ENCODE results near the gene MFF. TPM values are rescaled to one million over a fixed set of nuclear protein-coding genes. Genes with fewer than 3 reads are reported as not detected.

The MFF gene
- total and polyA plus RNA-seq, 10 of the 15 experiments (the other 5 are each of a cell fraction or from before 2014, with no cell fraction given): 19.6 to 131 (median 106) TPM

DNA sequence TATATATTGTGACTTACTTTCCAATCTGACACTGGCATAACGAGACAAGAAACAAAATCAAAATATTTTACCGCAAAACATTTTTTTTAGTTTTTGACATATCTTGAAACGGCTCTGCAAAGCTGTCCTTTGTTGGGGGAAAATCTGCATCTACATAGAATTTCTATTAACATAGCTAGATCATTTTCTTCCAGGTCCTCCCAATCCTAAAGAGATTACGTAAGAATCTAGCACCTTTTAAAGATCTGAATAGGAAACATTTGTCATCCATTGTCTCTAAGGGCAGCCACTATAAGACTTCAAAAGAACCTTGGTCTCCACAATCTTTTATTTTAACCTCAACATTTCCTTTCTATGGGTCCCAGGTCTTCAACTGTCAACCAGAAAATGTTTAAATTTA is 1.2 kb upstream of the MFF start:
- Histone ChIP-seq H3K36me3 (ENCODE audit: control insufficient read depth in 2 of 2, insufficient read depth in 2 of 2, low read length in 1 of 2) (no peaks in the 10 kb centered on the region), H2AFZ (ENCODE audit: control insufficient read depth, low read depth, low read length) (no peak overlapping the region), H3K27ac (ENCODE audit: control insufficient read depth, insufficient read depth) (no peak overlapping the region), H3K4me3 (no peak overlapping the region), H3K79me2 (ENCODE audit: control insufficient read depth, insufficient read depth, low read length) (peaks cover 36% of the 10 kb centered on the region), H4K20me1 (ENCODE audit: control insufficient read depth, insufficient read depth) (no peaks in the 10 kb centered on the region), H3K9me3 (replicated peaks; ENCODE audit: control insufficient read depth, insufficient read depth, low read length) (no peaks in the 10 kb centered on the region; the same call in 2 of the 3 replicates), H3K4me1 (ENCODE audit: control insufficient read depth, insufficient read depth, low read length) (no peaks in the 10 kb centered on the region), H3K4me2 (ENCODE audit: control insufficient read depth, insufficient read depth) (no peak overlapping the region; the same call in 1 of the 2 replicates), H3K27me3 (replicated peaks in 1 of 2; ENCODE audit: control insufficient read depth in 2 of 2, insufficient read depth in 2 of 2, low read length in 1 of 2) (no peaks in the 10 kb centered on the region), H3K9ac (ENCODE audit: control insufficient read depth, insufficient read depth, low read length) (no peak overlapping the region)
- FAIRE-seq (no peak), ATAC-seq (no peak), DNase-seq (ENCODE audit: low read depth, low spot score) (no peak)
- BruUV-seq (replicated peaks): no TSS peak
- intact Hi-C loops (cut with micrococcal nuclease; ENCODE audit: unreplicated experiment) (loop anchor here (10.0 kb wide), 1 partner anchor 521 kb away; no protein-coding TSS in a partner anchor), in situ Hi-C loops (cut with MboI) (no loop called here)
- ChIA-PET POLR2A (no interaction called here), CTCF (interaction anchor here (0.6 kb wide), 1 partner anchor 498 kb away, joined by 3 read pairs; no protein-coding TSS in a partner anchor), RAD21 (ENCODE audit: unreplicated experiment) (no interaction called here), SMC1A (ENCODE audit: uncharacterized antibody, unreplicated experiment) (interaction anchor here (0.6 to 1.5 kb wide), 3 partner anchors 13 to 484 kb away, joined by 3 read pairs; no protein-coding TSS in a partner anchor)
- TF ChIP-seq, protein P1, sequence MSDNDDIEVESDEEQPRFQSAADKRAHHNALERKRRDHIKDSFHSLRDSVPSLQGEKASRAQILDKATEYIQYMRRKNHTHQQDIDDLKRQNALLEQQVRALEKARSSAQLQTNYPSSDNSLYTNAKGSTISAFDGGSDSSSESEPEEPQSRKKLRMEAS (IDR thresholded peaks at IDR 0.05; ENCODE audit: low read depth, low read length): no peak
- TF ChIP-seq ZNF217 (IDR thresholded peaks at IDR 0.05) (no peak), POLR2A (IDR thresholded peaks at IDR 0.05; ENCODE audit: low read depth, low read length) (no peak), KAT2A (conservative IDR thresholded peaks at IDR 0.05; ENCODE audit: control insufficient read depth, low read depth, low read length) (no peak), EP300 (IDR thresholded peaks at IDR 0.05; ENCODE audit: borderline replicate concordance in 1 of 2, control insufficient read depth in 1 of 2, low read depth in 2 of 2, low read length in 2 of 2) (no peak), IKZF2 (IDR thresholded peaks at IDR 0.05) (no peak), MXI1 (IDR thresholded peaks at IDR 0.05; ENCODE audit: low read depth, low read length) (no peak), NFIC (IDR thresholded peaks at IDR 0.05; ENCODE audit: low read depth, low read length) (no peak), TCF7 (IDR thresholded peaks at IDR 0.05; ENCODE audit: borderline replicate concordance) (no peak), SUPT20H (IDR thresholded peaks at IDR 0.05; ENCODE audit: borderline replicate concordance, control insufficient read depth, low read depth, low read length) (no peak), EED (IDR thresholded peaks at IDR 0.05; ENCODE audit: low read depth) (no peak), HDAC6 (IDR thresholded peaks at IDR 0.05; ENCODE audit: unreplicated experiment) (no peak), TARDBP (IDR thresholded peaks at IDR 0.05; ENCODE audit: borderline replicate concordance) (no peak)
- TF ChIP-seq, protein P2, sequence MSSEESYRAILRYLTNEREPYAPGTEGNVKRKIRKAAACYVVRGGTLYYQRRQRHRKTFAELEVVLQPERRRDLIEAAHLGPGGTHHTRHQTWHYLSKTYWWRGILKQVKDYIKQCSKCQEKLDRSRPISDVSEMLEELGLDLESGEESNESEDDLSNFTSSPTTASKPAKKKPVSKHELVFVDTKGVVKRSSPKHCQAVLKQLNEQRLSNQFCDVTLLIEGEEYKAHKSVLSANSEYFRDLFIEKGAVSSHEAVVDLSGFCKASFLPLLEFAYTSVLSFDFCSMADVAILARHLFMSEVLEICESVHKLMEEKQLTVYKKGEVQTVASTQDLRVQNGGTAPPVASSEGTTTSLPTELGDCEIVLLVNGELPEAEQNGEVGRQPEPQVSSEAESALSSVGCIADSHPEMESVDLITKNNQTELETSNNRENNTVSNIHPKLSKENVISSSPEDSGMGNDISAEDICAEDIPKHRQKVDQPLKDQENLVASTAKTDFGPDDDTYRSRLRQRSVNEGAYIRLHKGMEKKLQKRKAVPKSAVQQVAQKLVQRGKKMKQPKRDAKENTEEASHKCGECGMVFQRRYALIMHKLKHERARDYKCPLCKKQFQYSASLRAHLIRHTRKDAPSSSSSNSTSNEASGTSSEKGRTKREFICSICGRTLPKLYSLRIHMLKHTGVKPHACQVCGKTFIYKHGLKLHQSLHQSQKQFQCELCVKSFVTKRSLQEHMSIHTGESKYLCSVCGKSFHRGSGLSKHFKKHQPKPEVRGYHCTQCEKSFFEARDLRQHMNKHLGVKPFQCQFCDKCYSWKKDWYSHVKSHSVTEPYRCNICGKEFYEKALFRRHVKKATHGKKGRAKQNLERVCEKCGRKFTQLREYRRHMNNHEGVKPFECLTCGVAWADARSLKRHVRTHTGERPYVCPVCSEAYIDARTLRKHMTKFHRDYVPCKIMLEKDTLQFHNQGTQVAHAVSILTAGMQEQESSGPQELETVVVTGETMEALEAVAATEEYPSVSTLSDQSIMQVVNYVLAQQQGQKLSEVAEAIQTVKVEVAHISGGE (CRISPR knock-in tag; IDR thresholded peaks at IDR 0.05): no peak
- TF ChIP-seq, protein P3, sequence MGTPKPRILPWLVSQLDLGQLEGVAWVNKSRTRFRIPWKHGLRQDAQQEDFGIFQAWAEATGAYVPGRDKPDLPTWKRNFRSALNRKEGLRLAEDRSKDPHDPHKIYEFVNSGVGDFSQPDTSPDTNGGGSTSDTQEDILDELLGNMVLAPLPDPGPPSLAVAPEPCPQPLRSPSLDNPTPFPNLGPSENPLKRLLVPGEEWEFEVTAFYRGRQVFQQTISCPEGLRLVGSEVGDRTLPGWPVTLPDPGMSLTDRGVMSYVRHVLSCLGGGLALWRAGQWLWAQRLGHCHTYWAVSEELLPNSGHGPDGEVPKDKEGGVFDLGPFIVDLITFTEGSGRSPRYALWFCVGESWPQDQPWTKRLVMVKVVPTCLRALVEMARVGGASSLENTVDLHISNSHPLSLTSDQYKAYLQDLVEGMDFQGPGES (IDR thresholded peaks at IDR 0.05): no peak
- TF ChIP-seq, protein P4, sequence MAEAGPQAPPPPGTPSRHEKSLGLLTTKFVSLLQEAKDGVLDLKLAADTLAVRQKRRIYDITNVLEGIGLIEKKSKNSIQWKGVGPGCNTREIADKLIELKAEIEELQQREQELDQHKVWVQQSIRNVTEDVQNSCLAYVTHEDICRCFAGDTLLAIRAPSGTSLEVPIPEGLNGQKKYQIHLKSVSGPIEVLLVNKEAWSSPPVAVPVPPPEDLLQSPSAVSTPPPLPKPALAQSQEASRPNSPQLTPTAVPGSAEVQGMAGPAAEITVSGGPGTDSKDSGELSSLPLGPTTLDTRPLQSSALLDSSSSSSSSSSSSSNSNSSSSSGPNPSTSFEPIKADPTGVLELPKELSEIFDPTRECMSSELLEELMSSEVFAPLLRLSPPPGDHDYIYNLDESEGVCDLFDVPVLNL (IDR thresholded peaks at IDR 0.05; ENCODE audit: low read depth, low read length): no peak
- TF ChIP-seq, protein P5, sequence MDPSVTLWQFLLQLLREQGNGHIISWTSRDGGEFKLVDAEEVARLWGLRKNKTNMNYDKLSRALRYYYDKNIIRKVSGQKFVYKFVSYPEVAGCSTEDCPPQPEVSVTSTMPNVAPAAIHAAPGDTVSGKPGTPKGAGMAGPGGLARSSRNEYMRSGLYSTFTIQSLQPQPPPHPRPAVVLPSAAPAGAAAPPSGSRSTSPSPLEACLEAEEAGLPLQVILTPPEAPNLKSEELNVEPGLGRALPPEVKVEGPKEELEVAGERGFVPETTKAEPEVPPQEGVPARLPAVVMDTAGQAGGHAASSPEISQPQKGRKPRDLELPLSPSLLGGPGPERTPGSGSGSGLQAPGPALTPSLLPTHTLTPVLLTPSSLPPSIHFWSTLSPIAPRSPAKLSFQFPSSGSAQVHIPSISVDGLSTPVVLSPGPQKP (IDR thresholded peaks at IDR 0.05; ENCODE audit: low read depth, low read length): no peak
- WGBS (ENCODE audit: insufficient coverage, insufficient replicate concordance, low lambda C conversion rate, missing lambda C conversion rate): 97% methylated on average over 4 of the region's 4 CpGs
